Activated CD8-positive, alpha-beta memory T cell treated with anti-CD3 and anti-CD28 coated beads for 48 hours (primary cell): Measurements from ENCODE around the gene PPP1R15A.
"Not testable (repeated sequence)": the region's sequence is repeated elsewhere in the genome, so short reads cannot be mapped to it uniquely, and the experiment has no call there.

Experiments used
- DNase-seq, 3 experiments: peaks; one replicate each; pipeline ENCODE4 v3.0.0-alpha.2; 2020; ENCODE audit warnings: low read depth in 2 of 3, low spot score in 2 of 3

The PPP1R15A gene

DNA sequence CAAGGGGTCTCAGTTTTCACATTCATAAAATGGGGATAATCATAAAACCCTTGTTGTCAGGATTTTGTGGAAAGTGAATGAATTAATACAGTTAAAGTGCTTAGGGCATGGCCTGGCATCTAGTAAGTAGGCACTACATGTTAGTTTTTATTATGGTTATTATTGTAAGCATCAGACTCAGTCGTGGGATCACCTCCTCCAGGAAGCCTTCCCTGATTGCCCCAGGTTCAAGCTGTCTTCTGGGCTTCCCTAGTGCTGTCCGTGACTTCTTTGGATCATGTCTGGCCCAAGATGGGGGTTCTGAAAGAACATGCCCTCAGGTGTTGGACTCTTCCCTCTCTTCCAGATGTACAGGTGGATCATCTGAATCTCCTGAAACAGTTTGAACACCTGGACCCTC, 38.6 kb downstream of the PPP1R15A start:
- DNase-seq = no peak

DNA sequence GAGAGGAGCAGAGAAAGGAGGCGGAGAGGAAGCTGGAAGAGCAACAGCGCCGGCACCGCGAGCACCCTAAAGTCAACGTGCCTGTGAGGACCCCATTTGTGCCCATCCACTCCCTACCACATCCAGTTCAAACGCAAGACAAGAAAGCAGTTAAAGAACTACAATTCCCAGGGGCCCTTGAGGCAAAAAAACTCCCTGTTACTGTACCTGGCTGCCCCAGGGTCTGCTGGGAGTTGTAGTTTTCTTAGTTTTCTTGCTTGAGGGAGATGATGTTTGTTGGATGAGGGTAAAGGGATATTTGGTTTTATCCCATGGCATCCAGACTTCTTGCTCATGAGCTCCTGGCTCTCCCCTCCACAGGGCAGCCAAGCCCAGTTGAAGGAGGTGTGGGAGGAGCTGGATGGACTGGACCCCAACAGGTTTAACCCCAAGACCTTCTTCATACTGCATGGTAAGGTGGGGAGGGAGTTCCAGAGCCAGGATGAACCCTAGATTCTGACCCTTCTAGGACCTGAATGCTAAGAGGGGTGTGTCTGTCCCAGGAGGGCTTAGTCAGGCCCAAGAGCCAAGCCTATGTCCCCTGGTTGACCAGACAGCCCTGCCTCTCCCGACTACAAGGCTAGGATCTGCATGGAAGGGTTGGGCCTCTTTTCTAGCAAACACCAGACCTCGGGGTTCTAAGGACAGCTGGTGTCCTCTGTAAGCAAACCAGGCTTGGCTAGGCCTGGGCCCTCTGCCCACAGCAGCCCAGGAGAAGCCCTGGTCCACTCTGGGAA, 41.1 kb downstream of the PPP1R15A start:
- DNase-seq = no peak

- no peak for DNase-seq
Measured at GRCh38 chr19:48914181-48914580, 42.0 kb downstream of the PPP1R15A start.

- no peak for DNase-seq
Measured at GRCh38 chr19:48915757-48916156, 43.5 kb downstream of the PPP1R15A start.

- DNase-seq = no peak
Measured at GRCh38 chr19:48918071-48918470, 45.9 kb downstream of the PPP1R15A start.

DNA sequence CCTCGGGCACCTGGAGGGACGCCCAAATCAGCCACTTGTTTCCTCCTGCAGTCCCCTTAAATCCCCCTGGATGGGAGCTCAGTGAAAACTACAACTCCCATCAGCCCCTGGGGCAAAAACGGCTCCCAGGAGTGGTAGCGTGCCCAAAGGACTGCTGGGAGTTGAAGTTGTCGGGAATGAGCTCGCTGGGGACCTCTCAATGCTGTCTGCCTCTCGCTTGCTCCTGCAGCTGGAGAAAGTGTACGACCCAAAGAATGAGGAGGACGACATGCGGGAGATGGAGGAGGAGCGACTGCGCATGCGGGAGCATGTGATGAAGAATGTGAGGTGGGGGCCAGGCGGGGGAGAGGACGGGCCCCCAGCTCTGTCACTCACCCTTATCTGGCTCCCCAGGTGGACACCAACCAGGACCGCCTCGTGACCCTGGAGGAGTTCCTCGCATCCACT, 46.6 kb downstream of the PPP1R15A start:
- DNase-seq = no peak

DNA sequence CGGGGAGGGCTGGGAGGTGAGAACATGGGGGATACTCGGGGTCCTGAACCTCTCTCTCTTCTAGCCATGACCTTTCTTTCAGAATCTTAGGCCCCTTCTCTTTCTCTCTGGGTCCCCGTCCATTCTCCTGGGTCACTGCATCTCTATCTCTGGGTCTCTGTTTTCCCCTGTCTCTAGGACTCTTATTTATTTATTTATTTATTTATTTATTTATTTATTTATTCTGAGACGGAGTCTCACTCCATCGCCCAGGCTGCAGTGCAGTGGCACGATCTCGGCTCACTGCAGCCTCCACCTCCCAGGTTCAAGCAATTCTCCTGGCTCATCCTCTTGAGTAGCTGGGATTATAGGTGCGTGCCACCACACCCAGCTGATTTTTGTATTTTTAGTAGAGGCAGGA, 47.0 kb downstream of the PPP1R15A start:
- DNase-seq = not testable (repeated sequence)

- no peak for DNase-seq
Measured at GRCh38 chr19:48920949-48921348, 48.7 kb downstream of the PPP1R15A start.

GRCh38 chr19:48921721-48922500, 49.7 kb downstream of the PPP1R15A start:
- no peak for DNase-seq

GRCh38 chr19:48922548-48923490, 50.6 kb downstream of the PPP1R15A start:
- DNase-seq = no peak

GRCh38 chr19:48925240-48925843, 53.1 kb downstream of the PPP1R15A start:
- no peak for DNase-seq
